ENCODE results near the gene PRX. TPM values are rescaled to one million over a fixed set of nuclear protein-coding genes. Genes with fewer than 3 reads are reported as not detected.
"Not testable (repeated sequence)": the region's sequence is repeated elsewhere in the genome, so short reads cannot be mapped to it uniquely, and the experiment has no call there.

PRX gene
- total and polyA plus RNA-seq, 2 of the 13 experiments (the other 11 are each of a cell fraction or from before 2014, with no cell fraction given), result 0.66 TPM

DNA sequence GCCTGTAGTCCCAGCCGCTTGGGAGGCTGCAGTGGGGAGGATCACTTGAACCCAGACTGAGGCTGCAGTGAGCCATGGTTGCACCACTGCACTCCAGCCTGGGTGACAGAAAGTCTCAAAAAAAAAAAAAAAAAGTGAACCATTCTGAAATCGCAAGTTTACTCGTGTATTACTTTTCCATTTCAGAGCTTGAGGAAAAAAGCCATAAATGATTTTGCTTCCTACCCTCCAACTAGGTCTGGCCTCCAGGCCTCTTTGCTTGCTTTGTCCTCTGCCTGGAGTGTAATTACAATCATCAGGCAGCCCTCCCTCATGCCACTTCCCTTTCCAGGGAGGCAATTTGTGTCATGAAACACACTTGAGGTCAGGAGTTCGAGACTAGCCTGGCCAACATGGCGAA lies 43.9 kb upstream of the PRX start (continued):
- TF ChIP-seq, protein P1, sequence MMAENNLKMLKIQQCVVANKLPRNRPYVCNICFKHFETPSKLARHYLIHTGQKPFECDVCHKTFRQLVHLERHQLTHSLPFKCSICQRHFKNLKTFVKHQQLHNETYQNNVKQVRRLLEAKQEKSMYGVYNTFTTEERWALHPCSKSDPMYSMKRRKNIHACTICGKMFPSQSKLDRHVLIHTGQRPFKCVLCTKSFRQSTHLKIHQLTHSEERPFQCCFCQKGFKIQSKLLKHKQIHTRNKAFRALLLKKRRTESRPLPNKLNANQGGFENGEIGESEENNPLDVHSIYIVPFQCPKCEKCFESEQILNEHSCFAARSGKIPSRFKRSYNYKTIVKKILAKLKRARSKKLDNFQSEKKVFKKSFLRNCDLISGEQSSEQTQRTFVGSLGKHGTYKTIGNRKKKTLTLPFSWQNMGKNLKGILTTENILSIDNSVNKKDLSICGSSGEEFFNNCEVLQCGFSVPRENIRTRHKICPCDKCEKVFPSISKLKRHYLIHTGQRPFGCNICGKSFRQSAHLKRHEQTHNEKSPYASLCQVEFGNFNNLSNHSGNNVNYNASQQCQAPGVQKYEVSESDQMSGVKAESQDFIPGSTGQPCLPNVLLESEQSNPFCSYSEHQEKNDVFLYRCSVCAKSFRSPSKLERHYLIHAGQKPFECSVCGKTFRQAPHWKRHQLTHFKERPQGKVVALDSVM (CRISPR knock-in tag; IDR thresholded peaks at IDR 0.05), result no peak

DNA sequence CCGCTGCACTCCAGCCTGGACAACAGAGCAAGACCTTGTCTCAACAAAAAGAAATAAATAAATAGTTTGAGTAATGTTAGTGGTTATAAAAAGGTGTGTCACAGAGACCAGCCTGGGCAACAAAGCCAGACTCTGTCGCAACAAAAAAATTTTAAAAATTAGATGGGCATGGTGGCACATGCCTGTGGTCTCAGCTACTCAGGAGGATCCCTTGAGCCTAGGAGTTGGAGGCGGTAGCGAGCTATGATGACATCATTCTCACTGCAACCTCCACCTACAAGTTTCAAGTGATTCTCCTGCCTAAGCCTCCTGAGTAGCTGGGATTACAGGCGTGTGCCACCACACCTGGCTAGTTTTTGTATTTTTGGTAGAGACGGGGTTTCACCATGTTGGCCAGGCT lies 40.8 kb upstream of the PRX start:
- H4K20me1 ChIP-seq (ENCODE audit: insufficient read depth, low read length); H3K36me3 ChIP-seq (replicated peaks in 1 of 2; ENCODE audit: control insufficient read depth in 1 of 2, insufficient read depth in 2 of 2, low read length in 2 of 2); H3K27ac ChIP-seq (ENCODE audit: extremely low read length, insufficient read depth, low read length); BruUV-seq (replicated peaks); H3K27me3 ChIP-seq (ENCODE audit: control insufficient read depth in 1 of 2, insufficient read depth in 2 of 2, low read length in 2 of 2); ATAC-seq; H3K9ac ChIP-seq (ENCODE audit: insufficient read depth, low read depth, low read length); H3K4me3 ChIP-seq (replicated peaks in 1 of 3; ENCODE audit: insufficient read depth in 1 of 3, low read depth in 2 of 3, low read length in 3 of 3); intact Hi-C loops (cut with micrococcal nuclease; ENCODE audit: unreplicated experiment); H3K9me3 ChIP-seq (ENCODE audit: low read length); H2AFZ ChIP-seq (ENCODE audit: low read length); H3K4me2 ChIP-seq (ENCODE audit: low read depth, low read length); CTCF ChIA-PET (ENCODE audit: low intra/inter-chr PET ratio, low total read pairs); in situ Hi-C loops (cut with HindIII; ENCODE audit: extremely low pct_ligation_motif_present, low pct_unique_long_range_greater_than_20kb); H3K79me2 ChIP-seq (ENCODE audit: insufficient read depth, low read length); DNase-seq (ENCODE audit: low spot score); FAIRE-seq; TF ChIP-seq ATF7 (CRISPR knock-in tag; IDR thresholded peaks at IDR 0.05): not testable (repeated sequence)
- POLR2A ChIA-PET, result interaction anchor here (1.4 to 2.4 kb wide), 2 partner anchors 11 kb away, joined by 4 to 10 read pairs; partner anchors contain the start of gene BLVRB
- WGBS (ENCODE audit: low lambda C conversion rate), result 96% methylated on average over 4 of the region's 6 CpGs
- H3K4me1 ChIP-seq (ENCODE audit: insufficient read depth, low read length), result peaks cover 19% of the 10 kb centered on the region
- TF ChIP-seq ATF7 (IDR thresholded peaks at IDR 0.05), result peak; percentile 82

DNA sequence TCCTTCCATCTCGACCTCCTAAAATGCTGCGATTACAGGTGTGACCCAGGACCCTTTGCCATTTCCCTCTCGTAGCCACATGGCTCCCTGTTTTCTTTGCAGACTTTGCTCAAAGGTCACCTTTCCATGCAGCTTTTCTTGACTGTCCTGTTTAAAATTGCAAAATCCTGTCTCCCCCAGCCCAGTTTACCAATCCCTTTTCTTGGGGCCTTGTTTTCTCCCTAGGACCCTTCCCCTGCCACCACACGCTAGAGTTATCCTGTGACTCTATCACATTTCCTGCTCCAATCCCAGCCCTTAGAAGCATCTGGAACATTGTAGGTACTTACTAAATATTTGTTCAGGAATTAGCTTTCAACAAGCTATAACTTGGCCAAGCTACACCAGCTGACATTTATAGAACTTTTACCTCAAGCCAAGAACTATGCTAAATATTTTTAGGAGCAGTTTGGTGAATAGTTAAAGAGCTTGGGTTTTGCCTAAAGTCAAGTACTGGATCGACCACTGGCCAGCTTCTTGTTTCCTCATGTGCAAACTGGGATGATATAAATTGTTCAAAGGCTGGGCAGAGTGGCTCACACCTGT lies 40.1 kb upstream of the PRX start:
- intact Hi-C loops (cut with micrococcal nuclease; ENCODE audit: unreplicated experiment) (no loop called here), in situ Hi-C loops (cut with HindIII; ENCODE audit: extremely low pct_ligation_motif_present, low pct_unique_long_range_greater_than_20kb) (no loop called here)
- Histone ChIP-seq H3K27me3 (ENCODE audit: control insufficient read depth in 1 of 2, insufficient read depth in 2 of 2, low read length in 2 of 2) (no peaks in the 10 kb centered on the region), H3K4me1 (ENCODE audit: insufficient read depth, low read length) (peaks cover 19% of the 10 kb centered on the region), H4K20me1 (ENCODE audit: insufficient read depth, low read length) (no peaks in the 10 kb centered on the region), H3K9ac (ENCODE audit: insufficient read depth, low read depth, low read length) (no peak overlapping the region), H3K4me3 (replicated peaks in 1 of 3; ENCODE audit: insufficient read depth in 1 of 3, low read depth in 2 of 3, low read length in 3 of 3) (no peak overlapping the region), H3K79me2 (ENCODE audit: insufficient read depth, low read length) (no peaks in the 10 kb centered on the region), H3K36me3 (replicated peaks in 1 of 2; ENCODE audit: control insufficient read depth in 1 of 2, insufficient read depth in 2 of 2, low read length in 2 of 2) (peaks cover 0 to 2% of the 10 kb centered on the region in 2 experiments; a peak in 1 of 5 replicates), H3K27ac (ENCODE audit: extremely low read length, insufficient read depth, low read length) (peak overlapping the region; percentile 58), H3K4me2 (ENCODE audit: low read depth, low read length) (no peak overlapping the region), H3K9me3 (ENCODE audit: low read length) (no peaks in the 10 kb centered on the region), H2AFZ (ENCODE audit: low read length) (no peak overlapping the region)
- FAIRE-seq (no peak), DNase-seq (ENCODE audit: low spot score) (no peak), ATAC-seq (no peak)
- CTCF ChIA-PET (ENCODE audit: low intra/inter-chr PET ratio, low total read pairs), result no interaction called here
- POLR2A ChIA-PET, result interaction anchor here (0.6 to 2.4 kb wide), 3 partner anchors 9 to 12 kb away, joined by 3 to 10 read pairs (median 4); partner anchors contain the start of gene BLVRB
- 63% methylated on average over 5 of the region's 5 CpGs for WGBS (ENCODE audit: low lambda C conversion rate)
- no TSS peak for BruUV-seq (replicated peaks)
- TF ChIP-seq FOXO1 (CRISPR knock-in tag; IDR thresholded peaks at IDR 0.05) (0 out of 2 replicates have a peak, but pooled peaks have one; percentile 11), HNRNPH1 (optimal IDR thresholded peaks at IDR 0.05; ENCODE audit: low read depth, low read length) (no peak), ARID2 (CRISPR knock-in tag; IDR thresholded peaks at IDR 0.05; ENCODE audit: borderline replicate concordance) (0 out of 2 replicates have a peak, but pooled peaks have one; percentile 34)
- TF ChIP-seq, protein P2, sequence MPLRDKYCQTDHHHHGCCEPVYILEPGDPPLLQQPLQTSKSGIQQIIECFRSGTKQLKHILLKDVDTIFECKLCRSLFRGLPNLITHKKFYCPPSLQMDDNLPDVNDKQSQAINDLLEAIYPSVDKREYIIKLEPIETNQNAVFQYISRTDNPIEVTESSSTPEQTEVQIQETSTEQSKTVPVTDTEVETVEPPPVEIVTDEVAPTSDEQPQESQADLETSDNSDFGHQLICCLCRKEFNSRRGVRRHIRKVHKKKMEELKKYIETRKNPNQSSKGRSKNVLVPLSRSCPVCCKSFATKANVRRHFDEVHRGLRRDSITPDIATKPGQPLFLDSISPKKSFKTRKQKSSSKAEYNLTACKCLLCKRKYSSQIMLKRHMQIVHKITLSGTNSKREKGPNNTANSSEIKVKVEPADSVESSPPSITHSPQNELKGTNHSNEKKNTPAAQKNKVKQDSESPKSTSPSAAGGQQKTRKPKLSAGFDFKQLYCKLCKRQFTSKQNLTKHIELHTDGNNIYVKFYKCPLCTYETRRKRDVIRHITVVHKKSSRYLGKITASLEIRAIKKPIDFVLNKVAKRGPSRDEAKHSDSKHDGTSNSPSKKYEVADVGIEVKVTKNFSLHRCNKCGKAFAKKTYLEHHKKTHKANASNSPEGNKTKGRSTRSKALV (CRISPR knock-in tag; IDR thresholded peaks at IDR 0.05), result no peak
- TF ChIP-seq, protein P3, sequence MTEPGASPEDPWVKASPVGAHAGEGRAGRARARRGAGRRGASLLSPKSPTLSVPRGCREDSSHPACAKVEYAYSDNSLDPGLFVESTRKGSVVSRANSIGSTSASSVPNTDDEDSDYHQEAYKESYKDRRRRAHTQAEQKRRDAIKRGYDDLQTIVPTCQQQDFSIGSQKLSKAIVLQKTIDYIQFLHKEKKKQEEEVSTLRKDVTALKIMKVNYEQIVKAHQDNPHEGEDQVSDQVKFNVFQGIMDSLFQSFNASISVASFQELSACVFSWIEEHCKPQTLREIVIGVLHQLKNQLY (CRISPR knock-in tag; IDR thresholded peaks at IDR 0.05), result no peak

Measured in HepG2 (cell line).